HT1080 (cell line): ENCODE data around the gene TRPM3. TPM values are rescaled to one million over a fixed set of nuclear protein-coding genes. Genes with fewer than 3 reads are reported as not detected.
A peak's percentile ranks its signal among the peaks of the same experiment; 100 is the strongest.

ENCODE experiments used
- DNase-seq: peaks from one replicate; pipeline ENCODE4 v3.0.0-alpha.2; 2015; ENCODE audit warnings: low read depth
- total RNA-seq: library from RNA; depleted of rRNA; stranded (reverse); fragments of >200 nt; shearing (Covaris generic); gene quantifications from 2 replicates; pipeline ENCODE4 v1.2.3, GENCODE V29; 2014

The TRPM3 gene
- total RNA-seq, 1 experiment from 2014 or later: not detected

GRCh38 chr9:70588381-70588780 is 533.0 kb downstream of the TRPM3 start:
- no peak for DNase-seq

GRCh38 chr9:70587201-70587600 is 534.2 kb downstream of the TRPM3 start:
- peak; percentile 48 for DNase-seq

GRCh38 chr9:70586476-70586875 is 534.9 kb downstream of the TRPM3 start:
- DNase-seq: no peak

GRCh38 chr9:70581955-70582350 is 539.5 kb downstream of the TRPM3 start:
- DNase-seq: no peak

- no peak for DNase-seq
Measured at GRCh38 chr9:70581214-70581954, 540.0 kb downstream of the TRPM3 start.

GRCh38 chr9:70580606-70581195 is 540.7 kb downstream of the TRPM3 start:
- no peak for DNase-seq

- no peak for DNase-seq
Measured at GRCh38 chr9:70579686-70580085, 541.7 kb downstream of the TRPM3 start.

- DNase-seq: no peak
Measured at GRCh38 chr9:70578720-70579119, 542.7 kb downstream of the TRPM3 start.

GRCh38 chr9:70577671-70578070 is 543.8 kb downstream of the TRPM3 start:
- DNase-seq: no peak

- no peak for DNase-seq
Measured at GRCh38 chr9:70576116-70576515, 545.3 kb downstream of the TRPM3 start.

- no peak for DNase-seq
Measured at GRCh38 chr9:70574151-70574837, 547.1 kb downstream of the TRPM3 start.

GRCh38 chr9:70573308-70573707 is 548.1 kb downstream of the TRPM3 start:
- no peak for DNase-seq

- no peak for DNase-seq
Measured at GRCh38 chr9:70571258-70571657, 550.2 kb downstream of the TRPM3 start.

GRCh38 chr9:70569791-70570190 is 551.6 kb downstream of the TRPM3 start:
- no peak for DNase-seq

GRCh38 chr9:70569070-70569772 is 552.2 kb downstream of the TRPM3 start:
- DNase-seq: no peak

- DNase-seq: no peak
Measured at GRCh38 chr9:70567511-70567910, 553.9 kb downstream of the TRPM3 start.

- no peak for DNase-seq
Measured at GRCh38 chr9:70566751-70567150, 554.7 kb downstream of the TRPM3 start.

GRCh38 chr9:70566066-70566465 is 555.4 kb downstream of the TRPM3 start:
- peak; percentile 14 for DNase-seq

- no peak for DNase-seq
Measured at GRCh38 chr9:70564468-70565335, 556.7 kb downstream of the TRPM3 start.

- DNase-seq: peak; percentile 57
Measured at GRCh38 chr9:70563431-70564204, 557.8 kb downstream of the TRPM3 start.
